Progenitor cell of endocrine pancreas (in vitro differentiated cells): ENCODE data around the gene YBX1. TPM values are rescaled to one million over a fixed set of nuclear protein-coding genes. Genes with fewer than 3 reads are reported as not detected.

ENCODE experiments used
- DNase-seq: peaks from one replicate; pipeline ENCODE4 v3.0.0; 2021; ENCODE audit warnings: low spot score; ENCODE audit not compliant: unreplicated experiment
- H3K27ac Mint-ChIP-seq: 2 replicates; pipeline ENCODE4 v1.8.0; 2021; ENCODE audit warnings: mild to moderate bottlenecking, moderate library complexity, mixed read lengths
- H3K27me3 Mint-ChIP-seq: 2 replicates; pipeline ENCODE4 v1.8.0; 2021; ENCODE audit warnings: mixed read lengths
- H3K36me3 Mint-ChIP-seq: 2 replicates; pipeline ENCODE4 v1.8.0; 2022; ENCODE audit warnings: mixed read lengths; ENCODE audit not compliant: insufficient read depth
- H3K4me1 Mint-ChIP-seq: 2 replicates; pipeline ENCODE4 v1.8.0; 2021; ENCODE audit warnings: low read depth, mixed read lengths
- H3K4me3 Mint-ChIP-seq: 2 replicates; pipeline ENCODE4 v1.8.0; 2021; ENCODE audit warnings: low read depth, mild to moderate bottlenecking, moderate library complexity, mixed read lengths
- H3K9me3 Mint-ChIP-seq: 2 replicates; pipeline ENCODE4 v1.8.0; 2021; ENCODE audit warnings: low read depth, mixed read lengths
- total RNA-seq: library from RNA; stranded (reverse); gene quantifications from 2 replicates; pipeline ENCODE4 v1.2.1, GENCODE V29; 2021
- TF ChIP-seq, protein P1 (sequence below): fragments of 200-600 bp; sonication (generic); IDR thresholded peaks from one replicate; pipeline ENCODE4 v1.5.0; 2021; ENCODE audit warnings: antibody characterized with exemption, mild to moderate bottlenecking; ENCODE audit not compliant: unreplicated experiment

Gene YBX1
- total RNA-seq, 1 donor from 2014 or later, result 588 TPM

DNA sequence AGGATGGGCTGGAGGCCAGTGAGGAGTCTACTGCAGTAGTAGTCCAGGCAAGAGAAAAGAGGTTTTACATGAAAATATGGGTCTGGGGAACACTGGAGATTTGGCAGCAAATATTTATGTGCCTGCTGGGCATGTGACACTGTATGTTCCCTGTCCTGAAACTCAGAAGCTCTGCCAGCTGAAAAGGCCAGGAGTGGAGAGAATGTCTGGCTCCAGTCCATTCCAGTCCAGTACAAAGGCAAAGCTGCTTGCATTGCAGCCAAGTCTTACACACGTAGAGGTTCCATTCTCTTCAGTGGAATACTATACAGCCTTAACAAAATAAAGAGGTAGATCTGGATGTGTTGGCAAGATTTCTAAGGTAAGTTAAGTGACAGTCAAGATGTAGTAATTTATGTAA is 7.5 kb upstream of the YBX1 start:
- Mint-ChIP-seq H3K4me1 (no peaks in the 10 kb centered on the region), H3K27ac (no peak overlapping the region), H3K9me3 (no peaks in the 10 kb centered on the region), H3K36me3 (peaks cover 3% of the 10 kb centered on the region), H3K4me3 (no peak overlapping the region), H3K27me3 (no peaks in the 10 kb centered on the region)
- TF ChIP-seq, protein P1, sequence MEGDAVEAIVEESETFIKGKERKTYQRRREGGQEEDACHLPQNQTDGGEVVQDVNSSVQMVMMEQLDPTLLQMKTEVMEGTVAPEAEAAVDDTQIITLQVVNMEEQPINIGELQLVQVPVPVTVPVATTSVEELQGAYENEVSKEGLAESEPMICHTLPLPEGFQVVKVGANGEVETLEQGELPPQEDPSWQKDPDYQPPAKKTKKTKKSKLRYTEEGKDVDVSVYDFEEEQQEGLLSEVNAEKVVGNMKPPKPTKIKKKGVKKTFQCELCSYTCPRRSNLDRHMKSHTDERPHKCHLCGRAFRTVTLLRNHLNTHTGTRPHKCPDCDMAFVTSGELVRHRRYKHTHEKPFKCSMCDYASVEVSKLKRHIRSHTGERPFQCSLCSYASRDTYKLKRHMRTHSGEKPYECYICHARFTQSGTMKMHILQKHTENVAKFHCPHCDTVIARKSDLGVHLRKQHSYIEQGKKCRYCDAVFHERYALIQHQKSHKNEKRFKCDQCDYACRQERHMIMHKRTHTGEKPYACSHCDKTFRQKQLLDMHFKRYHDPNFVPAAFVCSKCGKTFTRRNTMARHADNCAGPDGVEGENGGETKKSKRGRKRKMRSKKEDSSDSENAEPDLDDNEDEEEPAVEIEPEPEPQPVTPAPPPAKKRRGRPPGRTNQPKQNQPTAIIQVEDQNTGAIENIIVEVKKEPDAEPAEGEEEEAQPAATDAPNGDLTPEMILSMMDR, result no peak
- no peak for DNase-seq

DNA sequence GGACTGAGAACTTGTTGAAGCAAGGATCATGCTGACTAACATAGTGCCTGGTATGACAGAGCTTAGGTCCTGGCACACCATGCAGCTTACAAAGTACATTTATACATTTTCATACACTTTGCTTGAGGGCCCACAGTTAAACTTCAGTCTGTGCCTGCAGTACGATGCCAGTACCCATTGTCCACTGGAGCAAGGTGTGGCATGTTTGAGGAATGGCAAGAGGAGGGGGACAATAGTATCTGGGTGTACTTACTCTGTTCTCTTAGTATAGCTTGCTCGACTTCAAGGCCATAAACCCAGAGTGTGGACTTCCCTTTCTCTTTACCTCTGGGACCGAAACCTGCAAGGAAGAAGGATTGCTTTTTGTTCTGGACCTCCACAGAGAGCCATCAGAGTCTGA is 6.8 kb upstream of the YBX1 start:
- Mint-ChIP-seq H3K27ac (no peak overlapping the region), H3K36me3 (peaks cover 2% of the 10 kb centered on the region), H3K4me3 (no peak overlapping the region), H3K9me3 (no peaks in the 10 kb centered on the region), H3K27me3 (no peaks in the 10 kb centered on the region), H3K4me1 (peaks cover 2% of the 10 kb centered on the region)
- DNase-seq, result no peak
- TF ChIP-seq, protein P1, result no peak

GRCh38 chr1:42676534-42677087 is 5.6 kb upstream of the YBX1 start:
- Mint-ChIP-seq H3K36me3 (peaks cover 2% of the 10 kb centered on the region), H3K27me3 (no peaks in the 10 kb centered on the region), H3K27ac (no peak overlapping the region), H3K4me1 (peaks cover 9% of the 10 kb centered on the region), H3K4me3 (no peak overlapping the region), H3K9me3 (no peaks in the 10 kb centered on the region)
- DNase-seq, result no peak
- TF ChIP-seq, protein P1, result no peak

DNA sequence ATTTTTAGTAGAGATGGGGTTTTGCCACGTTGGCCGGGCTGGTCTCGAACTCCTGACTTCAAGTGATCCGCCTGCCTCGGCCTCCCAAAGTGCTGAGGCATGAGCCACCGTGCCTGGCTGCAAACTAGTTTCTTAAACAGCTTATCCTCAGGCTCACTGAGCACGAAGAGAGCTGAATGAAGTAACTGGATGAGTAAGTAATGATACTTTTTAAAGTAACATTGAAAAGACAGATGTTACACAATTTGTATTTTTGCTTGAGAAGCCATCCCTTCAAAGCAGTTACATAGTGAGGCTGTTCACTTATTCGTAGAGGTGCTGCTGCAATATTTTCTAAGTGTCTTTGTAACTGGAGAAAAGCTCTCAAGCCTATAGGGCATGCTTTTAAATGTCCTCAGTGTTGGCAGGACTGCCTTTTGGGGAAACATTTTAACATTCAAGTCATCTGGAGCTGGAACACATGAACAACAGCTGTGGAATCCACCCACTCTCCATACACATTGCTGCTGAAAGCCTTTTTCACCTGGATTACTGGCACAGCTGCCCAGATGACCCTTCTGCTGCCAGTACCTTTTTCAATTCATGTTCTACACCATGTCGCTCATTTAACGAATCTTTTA is 2.7 kb upstream of the YBX1 start:
- DNase-seq, result no peak
- TF ChIP-seq, protein P1, result no peak
- Mint-ChIP-seq H3K36me3 (peaks cover 4% of the 10 kb centered on the region), H3K4me3 (no peak overlapping the region), H3K27ac (no peak overlapping the region), H3K27me3 (no peaks in the 10 kb centered on the region), H3K4me1 (peaks cover 19% of the 10 kb centered on the region), H3K9me3 (no peaks in the 10 kb centered on the region)

- H3K36me3 Mint-ChIP-seq, result peaks cover 8% of the 10 kb centered on the region
- no peaks in the 10 kb centered on the region for H3K9me3 Mint-ChIP-seq
- DNase-seq, result no peak
- TF ChIP-seq, protein P1, result no peak
- no peak overlapping the region for H3K27ac Mint-ChIP-seq
- peak overlapping the region; percentile 94 for H3K4me3 Mint-ChIP-seq
- H3K4me1 Mint-ChIP-seq, result peaks cover 25% of the 10 kb centered on the region
- no peaks in the 10 kb centered on the region for H3K27me3 Mint-ChIP-seq
These were observed 2.2 kb upstream of the YBX1 start for GRCh38 chr1:42680055-42680454.
